HG03457 (cell line): ENCODE data around the gene DSC3.

ENCODE experiments used
- ATAC-seq: cut with Tn5 transposase; IDR thresholded peaks from one replicate; pipeline ENCODE4 v1.9.1; 2021; ENCODE audit warnings: moderate number of reproducible peaks; ENCODE audit not compliant: unreplicated experiment

DSC3 gene

DNA sequence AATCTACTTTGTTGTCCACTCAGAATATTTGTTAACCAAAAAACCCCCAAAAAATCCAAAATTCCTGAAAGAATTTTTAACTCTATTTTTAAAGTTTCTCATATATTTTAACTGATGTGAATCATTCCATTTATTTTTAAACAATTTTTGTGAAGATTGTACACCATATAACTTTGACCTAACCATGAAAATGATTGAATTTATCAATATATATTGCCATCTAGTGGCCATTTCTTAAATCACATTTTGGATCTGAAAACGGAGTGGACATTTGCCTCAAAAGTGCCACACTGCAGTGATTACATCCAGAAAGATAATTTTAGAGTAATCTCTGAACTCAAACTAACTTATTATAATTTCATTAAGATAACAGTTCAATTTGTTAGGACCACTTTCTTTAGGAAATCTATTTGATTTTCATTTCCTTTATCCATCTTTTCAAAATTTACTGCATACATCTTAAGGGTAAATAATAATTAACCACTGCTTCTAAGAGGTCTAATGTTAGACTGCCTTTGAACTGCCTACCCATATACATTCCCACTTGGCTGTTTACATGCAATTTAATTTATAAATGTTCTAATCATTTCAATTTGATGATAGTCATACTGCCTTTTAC, 71.1 kb downstream of the DSC3 start:
- ATAC-seq: no peak

DNA sequence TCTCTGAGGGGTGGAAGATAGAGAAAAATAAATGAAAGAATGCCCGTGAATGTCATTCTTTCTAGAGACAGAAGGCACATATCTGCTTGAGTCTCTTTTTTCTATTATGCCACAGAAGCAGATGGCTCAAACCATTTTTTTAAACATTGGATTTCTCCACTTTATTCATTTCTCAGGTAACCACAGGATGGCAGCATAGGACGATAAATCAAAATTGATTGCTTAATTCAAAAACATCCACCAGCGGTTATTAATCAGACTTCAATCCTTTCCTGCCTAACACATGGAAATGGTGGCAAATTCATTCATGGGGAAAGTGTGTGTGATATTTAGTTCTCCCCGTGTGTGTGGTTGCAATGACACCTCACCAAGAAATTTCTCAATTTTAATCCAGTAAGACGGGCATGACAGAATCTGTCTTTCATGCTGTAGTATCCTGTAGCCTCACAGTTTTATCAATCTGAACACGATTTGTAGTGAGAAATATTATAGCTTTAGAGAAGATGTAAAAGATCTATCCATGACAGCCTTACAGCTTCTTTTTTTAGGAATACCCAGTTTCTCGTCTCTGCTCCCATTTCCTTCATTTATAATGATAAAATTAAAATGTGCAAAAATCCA, 72.2 kb downstream of the DSC3 start:
- ATAC-seq: no peak

DNA sequence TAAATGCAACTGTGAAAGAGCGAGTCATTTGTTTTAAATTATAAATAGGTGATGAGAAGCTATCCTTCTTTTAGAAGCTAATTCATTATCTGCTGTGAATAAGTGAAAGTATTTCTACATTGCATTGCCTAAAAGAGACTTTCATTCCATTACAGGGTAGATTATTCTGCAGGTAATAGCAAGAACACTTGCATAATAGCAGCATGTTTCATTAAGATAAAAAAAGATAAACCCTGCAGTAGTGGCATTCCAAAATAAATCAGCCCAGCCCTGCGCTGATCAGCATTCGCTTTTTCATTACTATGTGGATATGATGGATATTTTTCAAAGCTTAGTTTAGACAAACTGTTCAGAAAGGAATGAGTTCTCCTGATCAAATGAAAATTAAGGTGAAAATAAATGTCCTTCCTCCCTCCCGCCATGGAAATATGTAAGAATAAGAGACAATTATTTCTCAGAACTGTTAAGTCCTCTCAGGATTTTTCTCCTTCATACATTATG, 72.8 kb downstream of the DSC3 start:
- ATAC-seq: no peak

DNA sequence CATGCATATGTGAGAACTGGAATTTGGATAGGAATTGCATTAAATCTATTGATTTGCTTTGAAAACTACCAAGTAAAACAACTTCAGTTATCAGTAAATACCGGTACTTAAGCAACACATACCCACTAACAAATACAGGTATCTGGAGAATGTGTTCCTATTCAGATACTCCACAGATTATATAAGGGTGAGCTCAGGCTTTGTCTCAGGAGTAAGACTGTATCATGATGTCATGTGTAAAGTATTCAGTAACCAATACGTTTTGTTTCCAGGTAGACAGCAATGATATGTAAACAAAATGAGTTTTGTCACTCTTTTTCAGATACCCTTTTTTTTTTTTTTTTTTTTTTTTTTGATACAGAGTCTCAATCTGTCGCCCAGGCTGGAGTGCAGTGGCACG, 74.8 kb downstream of the DSC3 start:
- ATAC-seq: no peak

DNA sequence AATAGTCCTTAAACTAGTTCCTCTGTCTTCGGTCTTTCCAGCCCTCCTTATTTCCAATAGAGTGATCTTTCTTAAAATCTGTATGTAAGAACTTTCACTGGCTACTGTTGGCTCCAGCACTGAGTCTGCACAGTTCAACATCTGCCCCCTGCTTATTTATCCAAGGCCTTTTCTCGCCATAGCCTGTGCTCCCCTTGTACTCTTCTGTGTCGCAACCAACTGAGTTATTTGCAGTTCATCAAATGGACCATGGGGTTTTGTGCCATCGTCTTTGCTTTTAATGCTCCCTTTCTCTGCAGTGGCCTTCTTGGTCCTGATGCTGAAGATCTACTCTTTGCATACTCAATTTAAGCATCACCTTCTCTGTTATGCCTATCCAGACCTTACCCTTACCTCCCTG, 77.3 kb downstream of the DSC3 start:
- no peak for ATAC-seq

DNA sequence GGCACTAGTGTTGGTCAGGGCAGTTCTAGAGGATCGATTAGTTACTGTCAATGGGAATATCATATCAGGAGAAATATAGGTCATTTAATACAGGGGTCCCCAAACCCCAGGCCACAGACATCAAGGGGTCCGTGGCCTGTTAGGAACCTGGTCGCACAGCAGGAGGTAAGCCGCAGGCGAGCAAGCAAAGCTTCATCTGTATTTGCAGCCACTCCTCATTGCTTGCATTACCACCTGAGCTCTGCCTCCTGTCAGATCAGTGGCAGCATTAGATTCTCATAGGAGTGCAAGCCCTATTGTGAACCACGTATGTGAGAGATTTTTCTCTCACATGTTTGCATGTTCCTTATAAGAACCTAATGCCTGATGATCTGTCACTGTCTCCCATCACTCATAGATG, 81.9 kb downstream of the DSC3 start:
- ATAC-seq: no peak

DNA sequence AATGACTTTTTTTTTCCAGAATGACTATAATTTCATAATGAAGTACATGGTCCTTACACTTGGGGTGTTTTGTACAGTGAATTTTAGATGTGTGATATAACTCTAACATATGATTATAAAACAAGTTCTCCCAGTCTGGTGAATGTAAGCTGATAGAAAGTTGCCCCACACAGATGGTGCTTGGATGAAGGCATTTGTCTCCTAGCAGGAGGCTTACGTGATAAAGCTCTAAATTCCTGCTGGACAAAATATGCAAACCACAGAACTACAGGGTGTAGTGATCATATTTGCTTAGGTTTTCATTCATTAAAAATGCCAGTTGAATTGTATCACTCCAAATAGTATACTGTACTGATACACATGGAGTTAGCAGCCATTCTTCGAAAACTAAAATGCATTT, 85.5 kb downstream of the DSC3 start:
- ATAC-seq: no peak

DNA sequence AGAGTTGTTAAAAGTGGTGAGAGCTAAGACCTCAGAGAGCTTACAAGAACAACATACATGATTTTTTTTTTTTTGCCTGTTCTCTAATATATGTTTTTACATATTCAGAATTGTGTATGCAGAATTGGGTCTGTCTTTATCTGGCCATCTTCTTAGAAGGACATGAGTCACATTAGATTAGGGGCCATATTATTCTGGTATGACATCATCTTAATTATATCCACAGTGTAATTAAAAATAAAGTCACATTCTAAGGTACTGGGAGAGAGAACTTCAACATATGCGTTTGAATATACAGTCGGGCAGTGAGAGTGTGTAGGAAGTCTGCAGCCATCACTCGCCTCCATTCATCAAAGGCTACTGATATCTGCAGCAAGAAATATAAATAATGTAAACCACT, 88.3 kb downstream of the DSC3 start:
- no peak for ATAC-seq

DNA sequence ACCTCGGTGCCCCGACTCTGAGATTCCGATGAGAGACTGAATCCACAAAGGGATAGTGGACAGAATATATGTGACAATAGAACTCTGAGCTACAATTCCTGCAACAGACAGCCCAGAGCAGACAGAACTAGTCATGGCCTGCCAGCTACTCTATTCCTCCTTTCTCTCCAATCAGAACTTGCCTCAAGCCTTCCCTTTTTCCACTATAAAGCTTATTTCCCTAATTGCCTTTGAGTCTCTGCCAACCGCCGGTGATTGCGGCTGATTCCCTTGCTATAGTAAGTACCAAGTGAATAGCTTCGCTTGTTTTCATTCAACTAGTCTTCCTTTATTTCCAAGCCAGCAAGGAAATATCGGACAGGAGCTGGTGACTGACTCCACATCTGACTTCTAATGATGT, 96.8 kb downstream of the DSC3 start:
- no peak for ATAC-seq

DNA sequence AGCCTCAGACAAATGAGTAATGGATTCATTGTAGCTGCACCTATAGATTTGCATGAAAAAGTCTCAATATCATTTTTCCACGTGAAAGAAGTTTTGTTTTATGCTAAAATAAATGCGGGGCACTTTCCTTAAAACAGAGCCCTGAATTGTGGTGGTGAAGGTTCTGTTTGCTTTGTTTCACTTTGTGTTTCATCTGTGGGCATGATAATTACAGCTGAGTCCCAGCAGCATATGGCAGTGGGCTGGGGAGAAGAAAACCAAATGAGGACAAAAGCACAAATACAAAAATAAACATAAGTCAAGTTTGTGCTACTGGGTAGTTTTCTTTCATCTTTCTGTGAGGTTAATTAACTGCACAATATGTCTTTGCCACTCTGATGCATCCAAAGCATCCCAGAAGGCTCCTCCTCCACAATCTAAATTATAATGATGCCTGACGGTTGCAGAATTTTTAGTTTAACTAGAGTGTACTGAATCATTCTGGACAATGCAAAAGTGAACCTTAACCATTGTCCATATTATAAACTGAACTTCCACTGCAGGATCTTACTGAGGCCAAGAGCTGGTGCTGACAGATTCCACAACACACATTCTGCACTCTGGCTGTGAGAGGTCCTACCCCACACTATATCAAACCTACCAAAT, 97.6 kb downstream of the DSC3 start:
- no peak for ATAC-seq

DNA sequence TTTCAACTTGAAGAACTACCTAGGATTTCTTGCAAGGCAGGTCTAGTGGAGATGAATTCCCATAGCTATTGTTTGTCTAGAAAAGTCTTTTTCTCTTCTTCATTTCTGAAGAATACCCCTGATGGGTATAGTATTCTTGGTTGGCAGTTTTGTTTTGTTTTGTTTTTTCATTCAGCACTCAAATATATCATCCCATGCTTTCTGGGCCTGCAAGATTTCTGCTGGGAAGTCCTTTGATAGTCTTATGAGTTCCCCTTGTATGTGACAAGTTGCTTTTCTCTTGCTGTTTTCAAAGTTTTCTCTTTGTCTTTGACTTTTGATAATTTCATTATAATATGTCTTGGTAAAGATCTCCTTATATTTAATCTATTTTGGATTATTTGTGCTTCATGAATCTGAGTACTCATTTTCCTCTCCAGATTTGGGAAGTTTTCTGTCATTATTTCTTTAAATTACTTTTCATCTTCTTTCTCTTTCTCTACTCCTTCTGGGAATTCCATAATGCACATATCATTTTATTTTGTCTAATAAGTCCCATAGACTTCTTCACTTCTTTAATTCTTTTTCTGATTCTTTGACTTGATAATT, 101.5 kb downstream of the DSC3 start:
- no peak for ATAC-seq
